ENCODE results near the gene CAMK4. TPM values are rescaled to one million over a fixed set of nuclear protein-coding genes. Genes with fewer than 3 reads are reported as not detected.
A peak's percentile ranks its signal among the peaks of the same experiment; 100 is the strongest.

Gene CAMK4
- total RNA-seq, 2 donors from 2014 or later: 36.0 to 37.0 TPM

DNA sequence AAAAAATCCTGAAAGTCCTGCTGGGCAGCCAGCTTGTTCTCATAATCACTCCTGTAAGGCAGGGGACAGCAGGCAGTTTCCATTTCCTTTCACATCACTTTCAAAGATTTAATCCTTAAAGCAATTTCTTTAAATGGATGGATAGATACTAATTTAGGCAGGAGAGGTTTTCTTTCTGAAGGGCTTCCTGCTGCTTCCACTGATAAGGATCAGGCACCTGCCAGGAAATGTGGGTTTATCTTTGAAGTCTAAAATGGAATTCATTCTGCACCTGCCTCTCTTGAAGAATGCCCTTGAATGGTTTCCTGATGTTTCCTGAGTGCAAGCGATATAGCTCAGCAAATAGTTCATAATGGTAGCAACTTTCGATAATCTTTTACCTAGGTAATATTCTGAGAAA is 223.6 kb downstream of the CAMK4 start:
- Mint-ChIP-seq H3K27me3 (no peaks in the 10 kb centered on the region), H3K9me3 (no peaks in the 10 kb centered on the region), H3K36me3 (ENCODE audit: low read depth) (peaks cover 74% of the 10 kb centered on the region), H3K27ac (peak overlapping the region; percentile 11), H3K4me1 (peaks cover 5% of the 10 kb centered on the region), H3K4me3 (no peak overlapping the region)
- ATAC-seq (replicated peaks): no peak

DNA sequence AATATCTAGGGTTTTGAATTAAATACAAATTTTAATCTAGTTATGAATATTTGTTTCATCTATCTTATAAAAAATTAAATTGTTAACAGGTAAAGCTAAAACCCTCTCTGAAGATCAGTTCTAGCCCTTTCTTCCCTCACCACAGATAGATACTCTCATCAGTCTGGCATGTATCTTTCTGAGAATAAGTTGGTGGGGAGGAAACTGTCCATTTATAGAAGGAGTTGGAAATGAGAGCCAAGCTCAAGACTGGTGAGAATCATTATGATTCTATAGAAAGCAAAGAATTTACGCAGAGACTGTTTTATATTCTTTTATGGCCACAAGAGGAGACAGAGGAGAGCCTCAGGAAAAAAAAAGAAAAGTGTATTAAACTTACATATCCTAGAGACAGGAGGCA is 229.1 kb downstream of the CAMK4 start:
- Mint-ChIP-seq H3K4me1 (no peaks in the 10 kb centered on the region), H3K27me3 (no peaks in the 10 kb centered on the region), H3K4me3 (no peak overlapping the region), H3K27ac (no peak overlapping the region), H3K9me3 (no peaks in the 10 kb centered on the region), H3K36me3 (ENCODE audit: low read depth) (peaks cover 58% of the 10 kb centered on the region)
- ATAC-seq (replicated peaks): no peak

DNA sequence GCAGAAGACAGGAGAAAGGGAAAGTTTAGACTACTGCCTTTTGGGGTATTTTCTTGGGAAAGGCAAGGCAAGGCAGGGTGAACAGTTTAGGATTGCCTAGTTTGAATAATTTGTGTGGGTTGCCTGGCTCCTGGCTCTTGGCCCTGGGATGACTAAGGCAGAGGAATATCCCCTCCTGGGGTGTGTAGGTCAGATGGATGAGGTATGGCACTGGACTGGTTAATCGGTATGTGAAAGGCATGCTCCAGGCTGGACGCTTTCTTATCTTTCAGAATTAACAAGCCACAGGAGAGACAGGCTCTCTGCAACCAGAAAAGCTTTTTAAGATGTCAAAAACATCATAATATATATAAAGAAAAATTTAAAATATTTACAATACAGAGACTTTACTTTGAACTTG is 229.6 kb downstream of the CAMK4 start:
- no peaks in the 10 kb centered on the region for H3K27me3 Mint-ChIP-seq
- ATAC-seq (replicated peaks): no peak
- H3K4me3 Mint-ChIP-seq: no peak overlapping the region
- peaks cover 4% of the 10 kb centered on the region for H3K4me1 Mint-ChIP-seq
- peaks cover 58% of the 10 kb centered on the region for H3K36me3 Mint-ChIP-seq (ENCODE audit: low read depth)
- no peaks in the 10 kb centered on the region for H3K9me3 Mint-ChIP-seq
- no peak overlapping the region for H3K27ac Mint-ChIP-seq

DNA sequence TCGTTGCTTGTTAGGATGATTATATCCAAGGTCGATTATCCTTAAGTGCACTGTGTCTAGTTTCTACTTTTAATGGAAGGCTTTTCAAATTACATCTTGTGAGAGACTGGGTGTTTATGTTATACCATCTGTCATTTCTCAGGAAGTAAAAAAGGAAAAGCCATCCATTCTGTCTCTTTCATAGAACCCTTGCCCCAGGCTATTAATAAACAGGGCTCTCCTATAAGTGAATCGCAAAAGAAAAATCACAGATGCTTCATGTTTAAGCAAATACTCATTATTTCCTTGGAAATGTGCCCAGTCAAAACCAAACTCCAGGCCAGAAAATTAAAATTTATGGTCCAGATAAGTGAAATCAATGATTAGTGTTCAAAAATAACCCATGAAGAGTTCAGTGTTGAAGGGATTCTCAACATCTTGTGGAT is 230.0 kb downstream of the CAMK4 start:
- Mint-ChIP-seq H3K9me3 (no peaks in the 10 kb centered on the region), H3K4me1 (peaks cover 8% of the 10 kb centered on the region), H3K27ac (no peak overlapping the region), H3K4me3 (no peak overlapping the region), H3K36me3 (ENCODE audit: low read depth) (peaks cover 58% of the 10 kb centered on the region), H3K27me3 (no peaks in the 10 kb centered on the region)
- no peak for ATAC-seq (replicated peaks)

DNA sequence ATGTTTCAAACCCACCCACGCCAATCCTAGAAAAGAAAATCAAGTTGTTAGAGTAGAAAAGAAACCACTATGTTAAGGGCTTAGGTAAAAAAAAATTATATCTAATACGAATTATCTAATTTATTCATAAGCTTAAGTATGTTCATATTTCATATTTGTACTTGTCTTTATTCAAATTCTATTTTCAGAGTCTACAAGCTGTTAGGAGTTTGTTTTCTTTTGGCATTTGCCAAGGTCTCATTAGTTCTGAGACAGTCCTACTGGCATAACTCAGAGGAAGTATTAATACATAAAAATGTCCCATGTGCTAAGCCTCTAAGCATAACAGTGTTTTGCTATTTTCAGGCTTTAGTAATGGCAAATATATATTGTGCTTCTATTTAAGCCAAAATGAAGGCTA is 230.6 kb downstream of the CAMK4 start:
- peaks cover 9% of the 10 kb centered on the region for H3K4me1 Mint-ChIP-seq
- H3K36me3 Mint-ChIP-seq (ENCODE audit: low read depth): peaks cover 56% of the 10 kb centered on the region
- no peak overlapping the region for H3K27ac Mint-ChIP-seq
- no peak overlapping the region for H3K4me3 Mint-ChIP-seq
- no peak for ATAC-seq (replicated peaks)
- H3K27me3 Mint-ChIP-seq: no peaks in the 10 kb centered on the region
- H3K9me3 Mint-ChIP-seq: no peaks in the 10 kb centered on the region

DNA sequence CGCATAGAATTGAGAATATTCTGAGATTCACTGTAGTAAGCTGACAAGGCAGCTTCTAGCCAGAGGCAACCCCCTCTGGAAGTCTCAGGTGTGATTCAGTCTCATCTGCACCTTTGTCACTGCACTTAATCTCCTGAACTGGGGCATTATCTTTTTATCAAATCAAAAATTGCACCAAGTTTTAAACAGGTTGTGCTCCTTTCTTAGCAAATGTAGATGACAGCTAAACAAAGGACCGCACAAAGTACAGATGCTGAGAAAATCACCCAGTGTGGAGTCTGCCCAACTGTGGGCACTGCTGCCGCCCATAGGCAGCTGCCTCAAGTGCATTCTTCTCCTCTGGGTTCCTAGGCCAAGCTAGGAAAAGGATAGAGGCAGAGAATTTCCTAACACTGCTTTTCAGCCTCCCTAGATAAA is 237.1 kb downstream of the CAMK4 start:
- Mint-ChIP-seq H3K4me1 (peaks cover 15% of the 10 kb centered on the region), H3K36me3 (ENCODE audit: low read depth) (peaks cover 54% of the 10 kb centered on the region), H3K4me3 (no peak overlapping the region), H3K27ac (no peak overlapping the region), H3K27me3 (no peaks in the 10 kb centered on the region), H3K9me3 (no peaks in the 10 kb centered on the region)
- ATAC-seq (replicated peaks): no peak

DNA sequence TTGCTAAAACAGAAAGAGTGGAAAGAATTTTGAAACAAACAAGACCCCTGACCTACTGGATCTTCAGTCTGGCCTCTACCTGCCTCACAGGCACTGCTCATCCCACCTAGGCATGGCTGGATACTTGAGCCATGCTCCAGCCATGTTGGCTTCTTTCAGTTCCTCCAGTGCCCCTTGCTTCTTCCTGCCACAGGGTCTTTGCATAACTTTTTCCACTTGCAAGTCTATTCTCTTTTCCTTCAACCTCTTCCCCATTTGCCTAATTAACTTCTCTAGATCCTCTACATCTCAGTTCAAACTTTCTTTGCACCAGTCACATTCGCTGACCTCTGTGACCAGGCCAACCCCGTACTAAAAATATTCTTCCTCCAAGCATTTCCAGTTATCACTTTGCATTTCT is 237.8 kb downstream of the CAMK4 start:
- H3K9me3 Mint-ChIP-seq: no peaks in the 10 kb centered on the region
- H3K36me3 Mint-ChIP-seq (ENCODE audit: low read depth): peaks cover 54% of the 10 kb centered on the region
- peaks cover 15% of the 10 kb centered on the region for H3K4me1 Mint-ChIP-seq
- H3K27ac Mint-ChIP-seq: peak overlapping the region; percentile 31
- H3K27me3 Mint-ChIP-seq: no peaks in the 10 kb centered on the region
- H3K4me3 Mint-ChIP-seq: peak overlapping the region; percentile 7
- ATAC-seq (replicated peaks): no peak

DNA sequence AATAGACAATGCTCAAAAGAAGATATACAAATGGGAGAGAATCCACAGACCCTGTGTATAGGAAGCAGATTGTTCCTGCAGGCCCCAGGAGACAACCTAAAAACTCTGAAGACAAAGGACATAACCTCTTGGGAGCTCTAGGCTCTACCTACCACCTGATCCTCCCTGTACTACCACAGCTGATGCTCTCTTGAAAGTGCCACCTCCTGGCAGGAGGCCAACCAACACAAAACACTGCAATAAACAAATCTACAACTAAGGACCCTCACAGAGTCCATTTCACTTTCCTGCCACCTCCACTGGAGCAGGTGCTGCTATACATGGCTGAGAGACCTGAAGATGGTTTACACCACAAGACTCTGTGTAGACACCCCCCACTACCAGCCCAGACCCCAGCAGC is 239.1 kb downstream of the CAMK4 start:
- Mint-ChIP-seq H3K36me3 (ENCODE audit: low read depth) (peaks cover 42% of the 10 kb centered on the region), H3K4me1 (peaks cover 15% of the 10 kb centered on the region), H3K9me3 (no peaks in the 10 kb centered on the region), H3K27me3 (no peaks in the 10 kb centered on the region), H3K4me3 (no peak overlapping the region), H3K27ac (peak overlapping the region; percentile 37)
- no peak for ATAC-seq (replicated peaks)

DNA sequence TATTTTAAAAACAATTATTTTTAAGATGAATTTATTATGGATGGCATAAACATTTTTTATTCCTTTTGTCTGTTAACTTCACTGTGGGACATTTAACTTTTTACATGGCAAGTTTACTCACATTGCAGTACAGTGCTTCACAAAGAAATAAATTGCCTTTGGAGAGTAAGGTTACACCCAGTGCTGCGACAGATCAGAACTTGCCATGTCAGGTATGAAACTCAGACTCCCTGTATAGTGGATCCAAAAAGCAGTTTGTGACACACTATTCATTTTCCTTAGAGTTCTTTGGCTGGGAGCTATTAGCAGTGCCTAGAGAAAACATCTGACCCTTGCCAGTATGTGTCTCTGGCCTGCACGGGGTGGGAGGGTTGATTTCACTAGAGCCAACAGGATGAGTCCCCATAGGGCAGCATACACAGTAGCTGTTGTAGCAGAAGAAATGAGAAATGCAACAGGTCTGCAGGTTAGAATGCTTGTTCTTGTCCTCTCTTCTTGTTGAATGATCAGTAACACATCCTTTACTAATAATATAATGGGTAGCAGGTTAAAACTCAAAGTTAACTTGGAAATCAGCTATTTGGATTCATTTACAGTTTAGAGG is 245.2 kb downstream of the CAMK4 start:
- Mint-ChIP-seq H3K4me1 (no peaks in the 10 kb centered on the region), H3K27me3 (no peaks in the 10 kb centered on the region), H3K27ac (no peak overlapping the region), H3K36me3 (ENCODE audit: low read depth) (peaks cover 19% of the 10 kb centered on the region), H3K4me3 (no peak overlapping the region), H3K9me3 (no peaks in the 10 kb centered on the region)
- ATAC-seq (replicated peaks): no peak

DNA sequence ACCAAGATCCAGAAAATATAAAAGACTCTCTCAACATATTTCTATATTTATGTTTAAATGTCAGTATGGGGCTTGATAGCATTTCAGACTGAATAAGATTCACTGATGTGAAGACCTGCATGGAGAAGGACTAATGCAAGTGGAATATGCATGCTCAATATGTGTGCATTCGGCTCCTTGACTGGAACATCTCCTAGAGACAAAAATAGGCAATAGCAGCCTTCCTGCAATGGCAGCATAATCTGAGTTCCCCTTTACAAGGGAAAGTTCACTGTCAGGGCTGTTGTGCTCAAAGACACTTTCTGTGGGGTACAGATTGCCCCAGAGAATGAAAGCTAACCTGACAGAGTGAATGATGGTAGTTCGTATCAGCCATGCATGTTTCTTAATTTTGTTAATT is 245.7 kb downstream of the CAMK4 start:
- ATAC-seq (replicated peaks): no peak
- H3K9me3 Mint-ChIP-seq: no peaks in the 10 kb centered on the region
- no peak overlapping the region for H3K4me3 Mint-ChIP-seq
- H3K4me1 Mint-ChIP-seq: no peaks in the 10 kb centered on the region
- H3K36me3 Mint-ChIP-seq (ENCODE audit: low read depth): peaks cover 24% of the 10 kb centered on the region
- no peak overlapping the region for H3K27ac Mint-ChIP-seq
- H3K27me3 Mint-ChIP-seq: no peaks in the 10 kb centered on the region

DNA sequence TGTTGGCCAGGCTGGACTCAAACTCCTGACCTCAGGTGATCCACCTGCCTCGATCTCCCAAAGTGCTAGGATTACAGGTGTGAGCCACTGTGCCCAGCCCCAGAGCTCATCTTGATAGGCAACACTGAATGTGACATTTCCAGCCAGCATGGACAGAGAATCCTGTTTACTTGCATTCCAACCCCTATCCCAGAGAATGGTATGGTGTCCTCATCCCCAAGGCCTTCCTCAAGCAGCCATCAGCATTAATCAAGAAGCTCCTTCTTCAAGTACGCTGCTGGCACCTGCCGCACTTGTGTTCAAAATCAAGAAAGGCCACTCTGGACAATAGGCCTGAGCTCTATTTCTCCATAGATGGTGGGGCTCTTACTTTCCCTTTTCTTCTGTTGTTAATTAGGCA is 247.9 kb downstream of the CAMK4 start:
- ATAC-seq (replicated peaks): no peak
- H3K27ac Mint-ChIP-seq: peak overlapping the region; percentile 4
- H3K27me3 Mint-ChIP-seq: no peaks in the 10 kb centered on the region
- H3K4me3 Mint-ChIP-seq: no peak overlapping the region
- H3K4me1 Mint-ChIP-seq: no peaks in the 10 kb centered on the region
- H3K36me3 Mint-ChIP-seq (ENCODE audit: low read depth): peaks cover 25% of the 10 kb centered on the region
- no peaks in the 10 kb centered on the region for H3K9me3 Mint-ChIP-seq

DNA sequence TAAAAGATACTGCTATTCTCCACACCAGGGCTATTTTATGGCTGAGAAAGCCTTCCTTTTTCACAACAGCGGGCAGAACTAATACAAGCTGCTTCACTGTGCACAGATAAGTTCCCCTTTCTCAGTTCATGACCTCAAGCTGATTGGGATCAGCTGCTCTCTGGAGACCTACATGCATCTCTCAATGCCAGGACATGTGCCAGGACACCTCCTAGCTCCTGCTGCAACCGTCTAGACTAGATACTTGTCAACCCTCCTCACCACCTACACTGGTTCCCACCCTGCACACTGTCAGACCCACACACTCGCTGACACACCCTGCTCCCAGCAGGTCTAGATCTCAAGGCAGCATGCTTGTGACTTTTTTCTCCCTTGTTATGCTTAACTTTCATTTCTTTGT is 248.4 kb downstream of the CAMK4 start:
- Mint-ChIP-seq H3K9me3 (no peaks in the 10 kb centered on the region), H3K27ac (peak overlapping the region; percentile 4), H3K4me3 (no peak overlapping the region), H3K36me3 (ENCODE audit: low read depth) (peaks cover 30% of the 10 kb centered on the region), H3K4me1 (no peaks in the 10 kb centered on the region), H3K27me3 (no peaks in the 10 kb centered on the region)
- ATAC-seq (replicated peaks): no peak

DNA sequence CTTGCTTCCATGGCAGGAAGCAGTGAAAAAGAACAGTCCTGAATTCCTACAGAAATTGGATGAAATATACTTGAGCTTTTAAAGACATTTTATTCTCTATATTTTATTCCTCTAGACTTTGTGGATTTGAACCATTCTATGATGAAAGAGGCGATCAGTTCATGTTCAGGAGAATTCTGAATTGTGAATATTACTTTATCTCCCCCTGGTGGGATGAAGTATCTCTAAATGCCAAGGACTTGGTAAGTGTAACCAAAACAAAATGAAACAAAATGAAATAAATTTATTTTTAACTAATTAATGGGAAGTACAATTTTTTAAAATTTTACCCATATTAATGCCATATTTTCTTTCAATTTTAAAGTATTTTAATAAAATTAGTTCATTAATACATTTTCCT is 254.1 kb downstream of the CAMK4 start:
- H3K27ac Mint-ChIP-seq: no peak overlapping the region
- no peaks in the 10 kb centered on the region for H3K9me3 Mint-ChIP-seq
- no peak overlapping the region for H3K4me3 Mint-ChIP-seq
- no peak for ATAC-seq (replicated peaks)
- no peaks in the 10 kb centered on the region for H3K27me3 Mint-ChIP-seq
- H3K4me1 Mint-ChIP-seq: no peaks in the 10 kb centered on the region
- H3K36me3 Mint-ChIP-seq (ENCODE audit: low read depth): peaks cover 74% of the 10 kb centered on the region

DNA sequence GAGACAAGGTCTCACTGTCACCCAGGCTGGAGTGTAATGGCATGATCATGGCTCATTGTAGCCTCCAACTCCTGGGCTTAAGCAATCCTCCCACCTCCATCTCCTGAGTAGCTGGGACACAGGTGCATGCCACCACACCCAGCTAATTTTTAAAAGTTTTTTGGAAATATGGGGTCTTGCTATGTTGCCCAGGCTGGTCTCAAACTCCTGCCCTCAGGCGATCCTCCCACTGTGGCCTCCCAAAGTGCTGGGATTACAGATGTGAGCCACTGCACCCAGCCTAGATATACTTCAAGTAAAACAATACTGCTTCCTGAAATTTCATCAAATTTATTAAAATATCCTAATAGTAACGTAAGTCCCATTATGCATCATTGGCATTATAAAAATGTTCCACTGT is 254.7 kb downstream of the CAMK4 start:
- no peaks in the 10 kb centered on the region for H3K9me3 Mint-ChIP-seq
- no peak for ATAC-seq (replicated peaks)
- no peak overlapping the region for H3K4me3 Mint-ChIP-seq
- no peaks in the 10 kb centered on the region for H3K27me3 Mint-ChIP-seq
- peaks cover 74% of the 10 kb centered on the region for H3K36me3 Mint-ChIP-seq (ENCODE audit: low read depth)
- no peak overlapping the region for H3K27ac Mint-ChIP-seq
- H3K4me1 Mint-ChIP-seq: no peaks in the 10 kb centered on the region

DNA sequence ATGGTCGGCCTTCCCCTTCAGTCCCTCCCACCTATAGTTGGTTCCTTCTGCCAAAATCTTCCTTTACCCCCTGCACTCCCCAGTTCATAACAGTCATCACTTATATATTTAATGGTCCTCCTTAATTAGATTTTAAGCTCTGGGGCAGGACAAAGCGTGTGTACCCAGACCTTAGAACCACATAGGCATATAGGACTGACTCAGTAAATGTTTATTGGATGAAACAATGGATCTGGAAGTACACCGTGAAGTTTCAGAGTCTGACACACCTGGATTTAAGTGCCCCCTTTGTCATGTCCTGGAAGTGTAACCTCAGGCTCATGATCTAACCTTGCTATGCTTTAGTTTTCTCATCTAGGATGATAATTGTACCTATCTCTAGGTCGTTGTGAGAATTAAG is 256.2 kb downstream of the CAMK4 start:
- Mint-ChIP-seq H3K4me3 (no peak overlapping the region), H3K36me3 (ENCODE audit: low read depth) (peaks cover 74% of the 10 kb centered on the region), H3K27ac (peak overlapping the region; percentile 73), H3K27me3 (no peaks in the 10 kb centered on the region), H3K9me3 (no peaks in the 10 kb centered on the region), H3K4me1 (no peaks in the 10 kb centered on the region)
- ATAC-seq (replicated peaks): no peak

DNA sequence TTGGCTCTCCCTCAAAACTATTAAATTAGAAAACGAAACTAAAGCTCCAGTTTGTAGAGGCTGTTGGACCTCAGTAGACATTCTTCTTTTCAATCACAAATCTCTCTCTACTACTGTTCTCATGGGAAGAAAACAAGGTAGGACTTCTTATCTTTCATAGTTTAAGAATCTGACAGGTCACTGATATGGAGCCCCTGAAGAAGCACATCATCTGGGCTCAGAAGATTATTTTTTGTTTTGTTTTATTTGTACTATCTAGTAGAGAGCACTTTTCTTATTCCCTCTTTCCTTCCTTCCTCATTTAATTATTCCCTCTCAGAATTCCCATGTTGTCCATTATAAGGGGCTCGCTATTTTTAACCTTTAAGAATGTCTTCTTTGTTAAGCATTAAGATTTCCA is 261.9 kb downstream of the CAMK4 start:
- no peak overlapping the region for H3K4me3 Mint-ChIP-seq
- ATAC-seq (replicated peaks): no peak
- H3K36me3 Mint-ChIP-seq (ENCODE audit: low read depth): peaks cover 62% of the 10 kb centered on the region
- H3K4me1 Mint-ChIP-seq: no peaks in the 10 kb centered on the region
- peak overlapping the region; percentile 3 for H3K27ac Mint-ChIP-seq
- H3K27me3 Mint-ChIP-seq: no peaks in the 10 kb centered on the region
- no peaks in the 10 kb centered on the region for H3K9me3 Mint-ChIP-seq
